GM12878 (cell line): ENCODE measurements around the gene DIS3L2. TPM values are rescaled to one million over a fixed set of nuclear protein-coding genes. Genes with fewer than 3 reads are reported as not detected.

Experiments
- ATF3 ChIP-seq: IDR thresholded peaks from 2 replicates; pipeline ENCODE4 v1.6.1; 2011; ENCODE audit warnings: low read depth, mild to moderate bottlenecking, low read length, moderate library complexity, borderline replicate concordance; ENCODE audit errors: extremely low read depth
- ATF7 ChIP-seq: fragments of 450-650 bp; IDR thresholded peaks from 2 replicates; pipeline ENCODE4 v1.6.1; 2016; ENCODE audit warnings: low read depth, mild to moderate bottlenecking
- BACH1 ChIP-seq: fragments of 450-650 bp; IDR thresholded peaks from 2 replicates; pipeline ENCODE4 v1.6.1; 2017; ENCODE audit warnings: mild to moderate bottlenecking, borderline replicate concordance
- CBX3 ChIP-seq: fragments of 200-600 bp; sonication (generic); IDR thresholded peaks from 2 replicates; pipeline ENCODE4 v1.6.1; 2016; ENCODE audit warnings: low read depth, borderline replicate concordance
- CHD4 ChIP-seq: fragments of 200-600 bp; sonication (generic); IDR thresholded peaks from 2 replicates; pipeline ENCODE4 v1.6.1; 2016; ENCODE audit warnings: mild to moderate bottlenecking
- CREB1 ChIP-seq: IDR thresholded peaks from 2 replicates; pipeline ENCODE4 v1.6.1; 2012; ENCODE audit warnings: low read depth, mild to moderate bottlenecking, inconsistent platforms
- E2F4 ChIP-seq: IDR thresholded peaks from 2 replicates; pipeline ENCODE4 v1.6.1; 2012; ENCODE audit warnings: low read depth, low read length, improper control_type of control experiment
- EP300 ChIP-seq, 2 experiments: fragments of 150-350 bp in 1 of 2; IDR thresholded peaks; 2 replicates each; pipeline ENCODE4 v1.6.1; 2011 to 2012; ENCODE audit warnings: low read depth in 2 of 2, low read length in 2 of 2, borderline replicate concordance in 1 of 2, improper control_type of control experiment in 1 of 2, inconsistent platforms in 1 of 2; ENCODE audit not compliant: control insufficient read depth in 1 of 2
- GABPA ChIP-seq: IDR thresholded peaks from 2 replicates; pipeline ENCODE4 v1.6.1; 2014; ENCODE audit warnings: antibody characterized with exemption, low read depth, mild to moderate bottlenecking, inconsistent platforms
- IKZF1 ChIP-seq: fragments of 450-650 bp; conservative IDR thresholded peaks from 2 replicates; pipeline ENCODE4 v1.6.1; 2017; ENCODE audit warnings: antibody characterized with exemption, mild to moderate bottlenecking
- IKZF2 ChIP-seq, 2 experiments: fragments of 450-650 bp; IDR thresholded peaks; 2 replicates each; pipeline ENCODE4 v1.6.1; 2017; ENCODE audit warnings: mild to moderate bottlenecking in 2 of 2, moderate library complexity in 2 of 2
- JUNB ChIP-seq: IDR thresholded peaks from 2 replicates; pipeline ENCODE4 v1.6.1; 2016; ENCODE audit warnings: antibody characterized with exemption, mild to moderate bottlenecking
- JUND ChIP-seq: IDR thresholded peaks from 2 replicates; pipeline ENCODE4 v1.6.1; 2012; ENCODE audit warnings: low read depth, mild to moderate bottlenecking, low read length, improper control_type of control experiment, moderate library complexity
- MEF2B ChIP-seq: fragments of 450-650 bp; IDR thresholded peaks from 2 replicates; pipeline ENCODE4 v1.6.1; 2018; ENCODE audit warnings: mild to moderate bottlenecking, moderate library complexity; ENCODE audit not compliant: partially characterized antibody, poor library complexity, severe bottlenecking
- MTA2 ChIP-seq: fragments of 450-650 bp; IDR thresholded peaks from 2 replicates; pipeline ENCODE4 v1.6.1; 2016; ENCODE audit warnings: low read depth, mild to moderate bottlenecking, moderate library complexity
- MTA3 ChIP-seq: IDR thresholded peaks from 2 replicates; pipeline ENCODE4 v1.6.1; 2012; ENCODE audit warnings: low read length, inconsistent platforms, borderline replicate concordance
- POLR2AphosphoS5 ChIP-seq: IDR thresholded peaks from 2 replicates; pipeline ENCODE4 v1.6.1; 2011; ENCODE audit warnings: mild to moderate bottlenecking, low read length, inconsistent platforms
- RUNX3 ChIP-seq: IDR thresholded peaks from 2 replicates; pipeline ENCODE4 v1.6.1; 2012; ENCODE audit warnings: low read length, inconsistent platforms
- SIX5 ChIP-seq: IDR thresholded peaks from 2 replicates; pipeline ENCODE4 v1.6.1; 2011; ENCODE audit warnings: mild to moderate bottlenecking, low read depth, low read length, moderate library complexity; ENCODE audit not compliant: severe bottlenecking
- WRNIP1 ChIP-seq: IDR thresholded peaks from 2 replicates; pipeline ENCODE4 v1.6.1; 2011; ENCODE audit warnings: low read depth, low read length, improper control_type of control experiment, borderline replicate concordance
- ZNF207 ChIP-seq: fragments of 450-650 bp; IDR thresholded peaks from 2 replicates; pipeline ENCODE4 v1.6.1; 2014; ENCODE audit warnings: antibody characterized with exemption, mild to moderate bottlenecking, borderline replicate concordance
- polyA plus RNA-seq, 11 experiments: library from polyadenylated mRNA; depleted of rRNA in 4 of 11; unstranded in 6 of 11; stranded (reverse) in 5 of 11; fragments of >200 nt; fragmentation: Nextera tagmentation in 4 of 11; fragmentation: Illumina TruSeq in 1 of 11; extraction: Ambion mirVana in 4 of 11; extraction: Trizol in 1 of 11; gene quantifications; 1 replicate in 1 of 11; 2 replicates in 10 of 11; pipeline versions ENCODE4 v1.2.1 to v1.2.3, GENCODE V29; 2011 to 2016; ENCODE audit warnings: inconsistent platforms in 2 of 11, missing spikeins in 2 of 11, low read depth in 1 of 11
- total RNA-seq, 4 experiments: library from RNA; depleted of rRNA in 3 of 4; stranded (reverse); fragments of >200 nt in 3 of 4; fragmentation: Illumina TruSeq in 1 of 4; extraction: Trizol in 1 of 4; gene quantifications; 2 replicates each; pipeline versions ENCODE4 v1.2.1 to v1.2.3, GENCODE V29; 2013 to 2021
- TF ChIP-seq, protein P1 (sequence below): IDR thresholded peaks from 2 replicates; pipeline ENCODE4 v1.6.1; 2012; ENCODE audit warnings: low read depth, low read length, improper control_type of control experiment
- TF ChIP-seq, protein P2 (sequence below): fragments of 450-650 bp; IDR thresholded peaks from 2 replicates; pipeline ENCODE4 v1.6.1; 2017; ENCODE audit warnings: mild to moderate bottlenecking, low read depth, inconsistent platforms; ENCODE audit not compliant: poor library complexity, severe bottlenecking
- TF ChIP-seq, protein P3 (sequence below): IDR thresholded peaks from 2 replicates; pipeline ENCODE4 v1.6.1; 2011; ENCODE audit warnings: mild to moderate bottlenecking, low read depth, low read length, moderate library complexity; ENCODE audit not compliant: insufficient replicate concordance

The DIS3L2 gene
- total and polyA plus RNA-seq, 10 of the 15 experiments (the other 5 are each of a cell fraction or from before 2014, with no cell fraction given), result 3.5 to 27.1 (median 16.0) TPM

DNA sequence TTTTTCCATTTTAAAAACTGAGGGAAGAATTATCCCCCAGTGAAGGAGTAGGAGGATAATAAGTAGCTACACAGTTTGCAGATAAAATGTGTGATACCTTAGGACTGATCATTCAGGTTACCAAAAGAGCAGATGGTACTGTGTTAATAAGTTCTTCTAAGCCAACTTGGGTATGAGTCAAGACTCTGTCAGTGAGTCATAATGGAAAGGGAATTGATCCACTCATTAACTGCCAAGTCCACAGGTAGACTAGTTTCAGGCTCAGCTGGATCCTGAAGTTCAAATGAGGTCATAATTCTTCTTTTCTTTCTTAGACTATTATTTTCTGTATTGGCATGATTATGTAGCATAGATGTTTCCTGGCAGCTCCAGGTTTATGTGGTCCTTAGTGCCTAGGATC lies 274.7 kb downstream of the DIS3L2 start (continued):
- TF ChIP-seq, protein P1, sequence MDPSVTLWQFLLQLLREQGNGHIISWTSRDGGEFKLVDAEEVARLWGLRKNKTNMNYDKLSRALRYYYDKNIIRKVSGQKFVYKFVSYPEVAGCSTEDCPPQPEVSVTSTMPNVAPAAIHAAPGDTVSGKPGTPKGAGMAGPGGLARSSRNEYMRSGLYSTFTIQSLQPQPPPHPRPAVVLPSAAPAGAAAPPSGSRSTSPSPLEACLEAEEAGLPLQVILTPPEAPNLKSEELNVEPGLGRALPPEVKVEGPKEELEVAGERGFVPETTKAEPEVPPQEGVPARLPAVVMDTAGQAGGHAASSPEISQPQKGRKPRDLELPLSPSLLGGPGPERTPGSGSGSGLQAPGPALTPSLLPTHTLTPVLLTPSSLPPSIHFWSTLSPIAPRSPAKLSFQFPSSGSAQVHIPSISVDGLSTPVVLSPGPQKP, result no peak
- TF ChIP-seq MEF2B (no peak), IKZF2 (IDR thresholded peaks at IDR 0.05) (peak; percentile 61 to 74; a peak in 3 of 4 replicates), ZNF207 (no peak), RUNX3 (peak; percentile 41; the same call in 1 of the 2 replicates), JUNB (peak; percentile 91), GABPA (no peak), POLR2AphosphoS5 (no peak), IKZF1 (peak; percentile 54), WRNIP1 (no peak), BACH1 (no peak), EP300 (IDR thresholded peaks at IDR 0.05; ENCODE audit: borderline replicate concordance in 1 of 2, control insufficient read depth in 1 of 2, low read depth in 2 of 2, low read length in 2 of 2) (peak in 1 of 2 experiments; percentile 84; a peak in 2 of 4 replicates), JUND (0 out of 2 replicates have a peak, but pooled peaks have one; percentile 43), E2F4 (no peak), ATF3 (no peak), CHD4 (no peak), CBX3 (no peak), ATF7 (peak; percentile 83), MTA3 (no peak; the same call in 1 of the 2 replicates), SIX5 (no peak), MTA2 (peak; percentile 88), CREB1 (no peak)
- TF ChIP-seq, protein P2, sequence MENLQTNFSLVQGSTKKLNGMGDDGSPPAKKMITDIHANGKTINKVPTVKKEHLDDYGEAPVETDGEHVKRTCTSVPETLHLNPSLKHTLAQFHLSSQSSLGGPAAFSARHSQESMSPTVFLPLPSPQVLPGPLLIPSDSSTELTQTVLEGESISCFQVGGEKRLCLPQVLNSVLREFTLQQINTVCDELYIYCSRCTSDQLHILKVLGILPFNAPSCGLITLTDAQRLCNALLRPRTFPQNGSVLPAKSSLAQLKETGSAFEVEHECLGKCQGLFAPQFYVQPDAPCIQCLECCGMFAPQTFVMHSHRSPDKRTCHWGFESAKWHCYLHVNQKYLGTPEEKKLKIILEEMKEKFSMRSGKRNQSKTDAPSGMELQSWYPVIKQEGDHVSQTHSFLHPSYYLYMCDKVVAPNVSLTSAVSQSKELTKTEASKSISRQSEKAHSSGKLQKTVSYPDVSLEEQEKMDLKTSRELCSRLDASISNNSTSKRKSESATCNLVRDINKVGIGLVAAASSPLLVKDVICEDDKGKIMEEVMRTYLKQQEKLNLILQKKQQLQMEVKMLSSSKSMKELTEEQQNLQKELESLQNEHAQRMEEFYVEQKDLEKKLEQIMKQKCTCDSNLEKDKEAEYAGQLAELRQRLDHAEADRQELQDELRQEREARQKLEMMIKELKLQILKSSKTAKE, result no peak
- TF ChIP-seq, protein P3, sequence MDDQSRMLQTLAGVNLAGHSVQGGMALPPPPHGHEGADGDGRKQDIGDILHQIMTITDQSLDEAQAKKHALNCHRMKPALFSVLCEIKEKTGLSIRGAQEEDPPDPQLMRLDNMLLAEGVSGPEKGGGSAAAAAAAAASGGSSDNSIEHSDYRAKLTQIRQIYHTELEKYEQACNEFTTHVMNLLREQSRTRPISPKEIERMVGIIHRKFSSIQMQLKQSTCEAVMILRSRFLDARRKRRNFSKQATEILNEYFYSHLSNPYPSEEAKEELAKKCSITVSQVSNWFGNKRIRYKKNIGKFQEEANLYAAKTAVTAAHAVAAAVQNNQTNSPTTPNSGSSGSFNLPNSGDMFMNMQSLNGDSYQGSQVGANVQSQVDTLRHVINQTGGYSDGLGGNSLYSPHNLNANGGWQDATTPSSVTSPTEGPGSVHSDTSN, result no peak
